NT2/D1 (cell line): ENCODE measurements around the gene CRY1.

Experiments
- DNase-seq: peaks from one replicate; pipeline ENCODE4 v3.0.0-alpha.2; 2011; ENCODE audit warnings: low read depth, low spot score
- H3K27me3 ChIP-seq: 2 replicates; pipeline ENCODE4 v1.6.0; 2011; ENCODE audit warnings: mild to moderate bottlenecking; ENCODE audit not compliant: insufficient read length, insufficient read depth
- H3K36me3 ChIP-seq: 2 replicates; pipeline ENCODE4 v1.6.1; 2011; ENCODE audit warnings: mild to moderate bottlenecking, low read length, mixed read lengths; ENCODE audit not compliant: insufficient read depth, insufficient read length
- H3K4me1 ChIP-seq: 2 replicates; pipeline ENCODE4 v1.5.1; 2011; ENCODE audit not compliant: insufficient read depth, insufficient read length
- H3K4me3 ChIP-seq: 2 replicates; pipeline ENCODE4 v1.5.1; 2011; ENCODE audit warnings: low read depth; ENCODE audit not compliant: insufficient read length
- H3K9ac ChIP-seq: 2 replicates; pipeline ENCODE4 v1.6.0; 2011; ENCODE audit warnings: low read depth; ENCODE audit not compliant: insufficient read length
- H3K9me3 ChIP-seq: 2 replicates; pipeline ENCODE4 v1.5.1; 2011; ENCODE audit warnings: mild to moderate bottlenecking, low read length; ENCODE audit not compliant: insufficient read depth
- SUZ12 ChIP-seq: IDR thresholded peaks from 2 replicates; pipeline ENCODE4 v1.6.1; 2011; ENCODE audit not compliant: insufficient read length, insufficient read depth; ENCODE audit errors: extremely low read depth
- YY1 ChIP-seq: IDR thresholded peaks from 2 replicates; pipeline ENCODE4 v1.6.1; 2011; ENCODE audit not compliant: insufficient read length, insufficient read depth
- ZNF274 ChIP-seq: IDR thresholded peaks from 2 replicates; pipeline ENCODE4 v1.6.1; 2011; ENCODE audit warnings: mild to moderate bottlenecking, low read depth, low read length

Gene CRY1

DNA sequence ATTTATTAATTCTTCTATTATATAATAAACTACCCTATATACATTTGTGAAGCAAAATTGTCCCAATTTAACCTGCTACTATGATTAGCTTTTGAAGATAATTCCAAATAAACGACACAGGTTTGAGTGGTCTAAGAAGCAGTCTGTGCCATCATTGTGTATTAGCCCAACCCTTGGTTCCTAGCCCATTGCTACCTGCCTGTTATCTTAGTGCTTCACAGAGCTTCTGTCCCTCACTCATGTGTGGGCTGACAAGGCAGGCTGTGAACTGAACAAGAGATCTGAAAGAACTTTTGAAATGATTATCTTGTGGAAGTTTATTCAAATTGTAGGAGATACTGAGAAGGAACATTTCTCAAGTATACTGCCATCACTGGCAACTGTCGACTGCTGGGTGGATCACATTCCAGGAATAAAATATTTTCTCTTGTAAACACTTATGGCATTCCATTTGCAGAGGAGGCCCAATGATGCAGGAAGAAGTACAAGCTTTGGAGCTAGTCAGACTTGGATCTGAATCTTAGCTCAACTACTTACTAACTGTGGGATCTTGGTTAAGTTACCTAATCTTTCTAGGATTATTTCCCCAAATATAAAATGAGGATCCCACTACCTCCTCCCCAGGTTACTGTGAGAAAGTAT is 98.6 kb downstream of the CRY1 start:
- H3K4me3 ChIP-seq, result no peak overlapping the region
- H3K4me1 ChIP-seq, result no peaks in the 10 kb centered on the region
- TF ChIP-seq YY1 (no peak), SUZ12 (no peak), ZNF274 (no peak)
- H3K9me3 ChIP-seq, result no peaks in the 10 kb centered on the region
- H3K27me3 ChIP-seq, result no peaks in the 10 kb centered on the region
- H3K36me3 ChIP-seq, result peaks cover 48% of the 10 kb centered on the region
- DNase-seq, result no peak
- H3K9ac ChIP-seq, result no peak overlapping the region

DNA sequence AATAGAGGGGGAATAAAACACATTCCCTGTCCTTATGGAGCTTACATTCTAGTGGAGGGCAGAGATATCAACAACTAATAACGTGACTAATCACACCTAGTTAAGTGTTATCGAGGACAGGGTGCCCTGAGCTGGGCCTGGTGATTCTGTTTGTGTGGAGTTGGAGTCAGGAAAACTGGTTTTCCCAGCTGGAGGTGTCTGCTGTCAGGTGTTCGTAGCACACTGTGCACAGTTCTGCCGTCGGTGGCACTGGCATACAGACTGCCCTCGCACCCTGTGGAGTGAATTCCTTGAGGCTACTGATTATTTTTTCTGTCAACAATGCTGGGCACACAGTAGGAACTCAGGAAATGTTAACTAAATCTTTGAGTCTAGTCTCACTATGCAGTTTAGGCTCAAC is 105.5 kb downstream of the CRY1 start:
- Histone ChIP-seq H3K27me3 (no peaks in the 10 kb centered on the region), H3K4me3 (no peak overlapping the region), H3K4me1 (no peaks in the 10 kb centered on the region), H3K9ac (no peak overlapping the region), H3K36me3 (peaks cover 30% of the 10 kb centered on the region), H3K9me3 (no peaks in the 10 kb centered on the region)
- TF ChIP-seq YY1, result no peak
- DNase-seq, result no peak

DNA sequence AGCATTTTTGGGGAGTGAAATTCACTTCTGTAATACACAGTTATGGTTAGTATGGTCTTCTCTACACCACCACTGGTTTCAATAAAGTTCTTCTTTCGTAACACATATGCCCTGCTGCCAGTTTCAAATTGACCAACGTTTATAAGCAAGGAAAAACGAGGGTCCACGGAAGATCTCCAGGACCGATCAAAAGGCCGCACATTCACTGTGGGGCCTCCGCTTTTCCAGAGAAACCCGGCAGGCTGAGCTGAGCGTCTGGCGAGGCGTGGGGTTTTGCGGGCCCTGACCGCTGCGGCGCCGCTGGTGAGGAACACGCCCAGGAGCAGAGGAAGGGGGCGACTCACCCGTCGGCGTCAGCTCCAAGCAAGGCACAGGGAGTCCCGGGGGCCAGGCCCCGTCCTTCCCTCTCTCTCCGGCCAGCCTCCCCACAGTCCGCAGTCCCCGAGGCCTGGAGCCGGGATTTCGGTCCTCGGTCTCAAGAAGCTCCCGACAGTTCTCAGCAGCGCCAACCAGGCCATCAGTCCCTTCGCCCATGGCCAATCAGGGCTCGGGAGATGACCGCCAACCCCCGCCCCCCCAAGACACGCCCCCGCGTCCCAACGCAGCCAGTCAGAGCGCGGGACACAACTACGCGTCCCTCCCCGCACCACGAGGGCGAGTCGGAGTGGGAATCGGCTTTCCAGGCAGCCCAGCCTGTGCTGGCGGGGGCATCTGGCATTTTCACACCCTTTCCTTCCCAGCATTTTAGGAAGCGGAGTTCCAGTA is 106.5 kb downstream of the CRY1 start, which contains the start of gene MTERF2:
TSS of gene MTERF2 (minus strand) at position 522 of the 765 bp plus-strand sequence. CDS start 8,432 bp downstream, outside the sequence.
- no peak for TF ChIP-seq SUZ12
- peak; percentile 93 for DNase-seq
- Histone ChIP-seq H3K27me3 (no peaks in the 10 kb centered on the region), H3K36me3 (peaks cover 32% of the 10 kb centered on the region), H3K4me3 (peak within 1 kb of the TSS; percentile 73), H3K9ac (peak within 1 kb of the TSS; percentile 90), H3K9me3 (no peaks in the 10 kb centered on the region), H3K4me1 (no peaks in the 10 kb centered on the region)

DNA sequence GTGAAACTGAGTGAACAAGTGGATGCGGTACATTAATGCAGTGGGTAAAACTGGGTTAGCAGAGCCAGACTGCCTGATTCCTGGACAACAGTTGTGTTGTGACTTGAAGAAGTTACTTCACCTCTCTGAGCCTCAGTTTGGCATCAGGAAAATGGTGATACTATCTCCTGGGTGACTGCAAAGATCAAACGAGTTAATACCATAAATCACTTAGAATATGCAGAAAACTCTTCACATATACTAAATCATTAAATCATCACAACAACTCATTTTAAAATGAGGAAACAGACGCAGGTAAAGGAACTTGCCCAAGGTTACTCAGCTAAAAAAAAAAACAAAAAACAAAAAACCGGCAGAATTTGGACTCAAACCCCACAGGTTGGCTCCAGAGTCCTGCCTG is 107.2 kb downstream of the CRY1 start:
- no peak for DNase-seq
- TF ChIP-seq ZNF274 (no peak), YY1 (no peak), SUZ12 (no peak)
- Histone ChIP-seq H3K4me3 (peak overlapping the region; percentile 73), H3K4me1 (no peaks in the 10 kb centered on the region), H3K9ac (peak overlapping the region; percentile 90), H3K9me3 (no peaks in the 10 kb centered on the region), H3K36me3 (peaks cover 33% of the 10 kb centered on the region), H3K27me3 (no peaks in the 10 kb centered on the region)

DNA sequence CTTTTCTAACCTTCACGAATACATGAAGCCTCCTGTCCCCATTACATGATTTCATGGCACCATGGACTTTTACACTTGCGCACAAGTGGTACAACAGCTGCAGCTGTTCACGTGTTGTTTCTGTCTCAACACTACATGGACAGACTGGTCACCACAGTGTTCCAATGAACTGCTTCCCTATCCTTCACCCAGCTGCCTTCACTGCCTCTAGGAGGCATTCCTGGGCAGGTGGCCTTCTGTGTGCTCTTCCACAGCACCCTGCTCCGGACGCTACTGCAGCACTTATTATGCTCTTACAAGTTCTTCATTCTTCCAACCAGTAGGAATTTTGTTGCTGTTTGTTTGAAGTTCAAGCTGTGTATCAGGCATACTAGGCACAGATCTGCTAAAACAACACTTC is 107.9 kb downstream of the CRY1 start:
- H3K36me3 ChIP-seq, result peaks cover 33% of the 10 kb centered on the region
- H3K9me3 ChIP-seq, result no peaks in the 10 kb centered on the region
- DNase-seq, result no peak
- no peak overlapping the region for H3K4me3 ChIP-seq
- H3K4me1 ChIP-seq, result no peaks in the 10 kb centered on the region
- TF ChIP-seq YY1, result no peak
- TF ChIP-seq ZNF274, result no peak
- no peak for TF ChIP-seq SUZ12
- no peak overlapping the region for H3K9ac ChIP-seq
- no peaks in the 10 kb centered on the region for H3K27me3 ChIP-seq

DNA sequence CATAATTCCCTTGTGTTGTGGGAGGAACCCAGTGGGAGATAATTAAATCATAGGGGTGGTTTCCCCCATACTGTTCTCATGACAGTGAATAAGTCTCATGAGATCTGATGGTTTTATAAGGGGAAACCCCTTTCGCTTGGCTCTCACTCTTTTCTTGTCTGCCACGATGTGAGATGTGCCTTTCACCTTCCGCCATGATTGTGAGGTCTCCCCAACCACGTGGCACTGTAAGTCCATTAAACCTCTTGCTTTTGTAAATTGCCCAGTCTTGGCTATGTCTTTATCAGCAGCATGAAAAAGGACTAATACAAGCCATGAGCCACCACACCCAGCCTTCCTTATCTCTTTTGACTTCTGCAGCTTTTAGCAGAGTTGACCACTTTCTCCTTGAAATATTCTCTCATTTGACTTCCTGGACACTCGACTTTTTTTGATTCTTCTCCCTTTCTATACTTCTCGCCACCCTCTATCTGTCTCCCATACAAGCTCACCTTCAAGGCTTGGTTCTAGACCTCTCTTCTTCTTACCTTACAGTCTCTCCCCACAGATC is 108.7 kb downstream of the CRY1 start:
- H3K4me3 ChIP-seq, result no peak overlapping the region
- TF ChIP-seq SUZ12 (no peak), YY1 (no peak), ZNF274 (no peak)
- no peak overlapping the region for H3K9ac ChIP-seq
- H3K36me3 ChIP-seq, result peaks cover 31% of the 10 kb centered on the region
- no peaks in the 10 kb centered on the region for H3K4me1 ChIP-seq
- no peak for DNase-seq
- H3K9me3 ChIP-seq, result no peaks in the 10 kb centered on the region
- H3K27me3 ChIP-seq, result no peaks in the 10 kb centered on the region

DNA sequence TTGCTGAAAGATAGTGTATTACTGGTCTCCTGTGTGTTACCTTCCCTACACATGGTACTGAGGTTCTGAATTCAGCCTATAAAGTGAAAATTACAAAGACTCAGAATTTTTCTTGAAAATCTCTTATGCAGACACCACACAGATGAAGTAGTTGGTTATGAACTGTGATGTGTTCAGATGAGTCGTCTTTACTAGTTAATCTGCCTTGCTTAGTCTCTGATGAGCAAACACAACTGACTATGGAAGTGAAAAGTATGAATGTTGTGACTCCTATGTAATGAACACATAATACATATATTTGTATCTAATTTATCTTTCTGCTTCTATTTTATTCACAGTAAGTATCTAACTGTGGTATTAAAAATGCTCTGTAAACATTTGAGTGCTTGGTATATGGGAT is 111.1 kb downstream of the CRY1 start:
- TF ChIP-seq SUZ12 (no peak), ZNF274 (no peak), YY1 (no peak)
- Histone ChIP-seq H3K27me3 (no peaks in the 10 kb centered on the region), H3K9me3 (no peaks in the 10 kb centered on the region), H3K36me3 (peaks cover 40% of the 10 kb centered on the region), H3K4me1 (no peaks in the 10 kb centered on the region), H3K9ac (no peak overlapping the region), H3K4me3 (no peak overlapping the region)
- no peak for DNase-seq
